ENCODE results near the gene KPNA1.
A peak's percentile ranks its signal among the peaks of the same experiment; 100 is the strongest.
"Not testable (repeated sequence)": the region's sequence is repeated elsewhere in the genome, so short reads cannot be mapped to it uniquely, and the experiment has no call there.

KPNA1 gene

DNA sequence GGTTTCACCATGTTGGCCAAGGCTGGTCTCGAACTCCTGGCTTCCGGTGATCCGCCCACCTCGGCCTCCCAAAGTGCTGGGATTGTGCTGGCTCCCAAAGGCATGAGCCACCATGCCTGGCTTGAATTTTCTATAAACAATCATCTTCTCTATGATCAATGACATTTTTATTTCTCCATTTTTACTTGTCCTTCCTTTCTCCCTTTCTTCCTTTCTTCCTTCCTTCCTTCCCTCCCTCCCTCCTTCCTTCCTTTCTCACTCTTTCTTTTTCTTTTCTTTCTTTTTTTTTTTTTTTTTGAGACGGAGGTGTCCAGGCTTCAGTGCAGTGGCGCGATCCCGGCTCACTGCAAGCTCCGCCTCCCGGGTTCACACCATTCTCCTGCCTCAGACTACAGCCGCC lies 8.6 kb upstream of the KPNA1 start:
- Histone ChIP-seq H3K9ac (ENCODE audit: low read depth in 1 of 2, low read length in 2 of 2) (no peak overlapping the region), H3K9me3 (ENCODE audit: control insufficient read depth in 1 of 2, low read length in 2 of 2) (no peaks in the 10 kb centered on the region), H3K27me3 (ENCODE audit: control insufficient read depth in 1 of 2, insufficient read depth in 2 of 2, low read length in 2 of 2) (no peaks in the 10 kb centered on the region), H3K4me1 (ENCODE audit: control insufficient read depth in 1 of 2, insufficient read depth in 2 of 2, low read length in 2 of 2) (no peaks in the 10 kb centered on the region), H3K4me3 (ENCODE audit: low read depth in 1 of 2, low read length in 2 of 2) (no peak overlapping the region), H3K27ac (ENCODE audit: low read depth, low read length) (no peak overlapping the region), H3K36me3 (ENCODE audit: control insufficient read depth in 1 of 2, insufficient read depth in 2 of 2, low read length in 2 of 2) (peaks cover 4 to 12% of the 10 kb centered on the region in 2 donors)

DNA sequence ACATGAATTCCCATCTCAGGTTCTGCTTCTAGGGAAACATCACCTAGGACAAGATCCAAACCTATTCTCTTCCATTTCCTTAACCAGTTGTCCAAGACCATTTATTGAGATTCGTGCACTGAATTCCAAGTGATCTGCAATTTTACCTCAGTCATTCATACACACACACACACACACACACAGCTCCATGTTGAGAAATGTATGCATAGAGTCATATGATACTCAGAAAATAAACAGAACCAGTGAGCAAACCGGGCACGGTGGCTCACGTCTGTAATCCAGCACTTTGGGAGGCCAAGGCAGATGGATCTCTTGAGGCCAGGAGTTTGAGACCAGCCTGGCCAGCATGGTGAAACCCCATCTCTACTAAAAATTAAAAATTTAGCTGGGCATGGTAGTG lies 6.1 kb upstream of the KPNA1 start:
- Histone ChIP-seq H3K4me3 (ENCODE audit: low read depth in 1 of 2, low read length in 2 of 2) (no peak overlapping the region), H3K9me3 (ENCODE audit: control insufficient read depth in 1 of 2, low read length in 2 of 2) (no peaks in the 10 kb centered on the region), H3K4me1 (ENCODE audit: control insufficient read depth in 1 of 2, insufficient read depth in 2 of 2, low read length in 2 of 2) (no peaks in the 10 kb centered on the region), H3K27ac (ENCODE audit: low read depth, low read length) (no peak overlapping the region), H3K27me3 (ENCODE audit: control insufficient read depth in 1 of 2, insufficient read depth in 2 of 2, low read length in 2 of 2) (no peaks in the 10 kb centered on the region), H3K9ac (ENCODE audit: low read depth in 1 of 2, low read length in 2 of 2) (no peak overlapping the region), H3K36me3 (ENCODE audit: control insufficient read depth in 1 of 2, insufficient read depth in 2 of 2, low read length in 2 of 2) (no peaks in the 10 kb centered on the region)

DNA sequence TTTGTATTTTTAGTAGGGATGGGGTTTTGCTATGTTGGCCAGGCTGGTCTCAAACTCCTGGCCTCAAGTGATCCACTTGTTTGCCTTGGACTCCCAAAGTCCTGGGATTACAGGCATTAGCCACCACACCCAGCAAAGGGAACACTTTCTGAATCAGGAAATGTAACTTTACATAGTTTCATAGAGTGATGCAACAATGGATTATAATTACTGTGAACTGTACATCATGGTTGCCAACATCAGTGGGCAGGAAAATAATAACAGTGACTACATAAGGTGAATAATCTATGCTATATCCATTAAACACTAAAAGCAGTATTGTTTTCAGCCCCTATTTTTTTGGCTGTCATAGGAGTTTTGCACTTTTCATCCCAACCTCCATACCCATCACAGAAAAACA lies 5.0 kb upstream of the KPNA1 start:
- Histone ChIP-seq H3K27ac (ENCODE audit: low read depth, low read length) (no peak overlapping the region), H3K36me3 (ENCODE audit: control insufficient read depth in 1 of 2, insufficient read depth in 2 of 2, low read length in 2 of 2) (no peaks in the 10 kb centered on the region), H3K9ac (ENCODE audit: low read depth in 1 of 2, low read length in 2 of 2) (no peak overlapping the region), H3K4me3 (ENCODE audit: low read depth in 1 of 2, low read length in 2 of 2) (no peak overlapping the region), H3K9me3 (ENCODE audit: control insufficient read depth in 1 of 2, low read length in 2 of 2) (no peaks in the 10 kb centered on the region), H3K27me3 (ENCODE audit: control insufficient read depth in 1 of 2, insufficient read depth in 2 of 2, low read length in 2 of 2) (no peaks in the 10 kb centered on the region), H3K4me1 (ENCODE audit: control insufficient read depth in 1 of 2, insufficient read depth in 2 of 2, low read length in 2 of 2) (peaks cover 0 to 4% of the 10 kb centered on the region in 2 donors)

DNA sequence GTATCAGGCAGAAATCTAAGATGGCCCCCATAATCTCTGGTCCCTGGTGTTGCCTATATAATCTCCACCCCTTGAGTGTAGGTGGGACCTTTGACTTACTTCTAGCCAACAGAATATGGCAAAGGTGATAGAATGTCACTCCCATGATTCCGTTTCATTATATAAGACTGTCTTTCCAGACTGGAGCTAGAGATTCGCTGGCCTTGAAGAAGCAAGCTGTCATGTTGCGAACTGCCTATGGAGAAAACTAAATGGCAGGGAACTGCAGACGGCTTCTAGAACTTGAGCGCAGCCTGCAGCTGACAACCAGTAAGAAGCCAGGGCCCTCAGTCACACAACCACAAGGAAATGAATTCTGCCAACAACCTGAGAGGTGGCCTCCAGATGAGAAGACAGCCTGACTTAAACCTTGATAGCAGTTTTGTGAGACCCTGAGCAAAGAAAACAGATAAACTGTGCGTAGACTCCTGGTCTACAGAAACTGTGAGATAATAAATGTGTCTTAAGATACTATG lies 2.2 kb upstream of the KPNA1 start:
- Histone ChIP-seq H3K27me3 (ENCODE audit: control insufficient read depth in 1 of 2, insufficient read depth in 2 of 2, low read length in 2 of 2) (no peaks in the 10 kb centered on the region), H3K4me3 (ENCODE audit: low read depth in 1 of 2, low read length in 2 of 2) (no peak overlapping the region), H3K9ac (ENCODE audit: low read depth in 1 of 2, low read length in 2 of 2) (no peak overlapping the region)

DNA sequence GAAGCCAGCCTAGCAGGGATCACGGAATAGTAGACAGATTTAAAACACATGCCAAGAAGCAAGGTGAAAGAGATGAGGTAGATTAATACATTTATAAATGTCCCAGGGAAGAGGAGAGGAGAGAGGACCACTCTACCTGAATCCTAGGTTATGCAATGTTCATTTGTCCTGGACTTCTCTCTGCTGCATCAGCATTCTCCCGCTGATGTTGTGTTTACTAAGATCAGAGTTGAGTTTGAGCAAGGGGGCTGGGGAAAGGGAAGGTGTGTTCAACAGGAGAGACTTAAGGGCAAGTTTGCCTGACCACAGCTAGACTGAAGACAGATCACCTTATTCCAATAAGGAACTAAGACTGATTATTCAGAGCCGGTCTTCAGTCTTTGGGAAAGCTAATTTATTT lies 1.1 kb upstream of the KPNA1 start:
- H3K4me3 ChIP-seq (ENCODE audit: low read depth in 1 of 2, low read length in 2 of 2) = no peak overlapping the region
- H3K9ac ChIP-seq (ENCODE audit: low read depth in 1 of 2, low read length in 2 of 2) = no peak overlapping the region
- no peaks in the 10 kb centered on the region for H3K36me3 ChIP-seq (ENCODE audit: control insufficient read depth in 1 of 2, insufficient read depth in 2 of 2, low read length in 2 of 2)
- H3K4me1 ChIP-seq (ENCODE audit: control insufficient read depth in 1 of 2, insufficient read depth in 2 of 2, low read length in 2 of 2) = peaks cover 14 to 20% of the 10 kb centered on the region in 2 donors
- H3K27me3 ChIP-seq (ENCODE audit: control insufficient read depth in 1 of 2, insufficient read depth in 2 of 2, low read length in 2 of 2) = no peaks in the 10 kb centered on the region
- H3K27ac ChIP-seq (ENCODE audit: low read depth, low read length) = no peak overlapping the region
- no peaks in the 10 kb centered on the region for H3K9me3 ChIP-seq (ENCODE audit: control insufficient read depth in 1 of 2, low read length in 2 of 2)

More for the DNA sequence above, 2.2 kb upstream of the KPNA1 start:
- H3K36me3 ChIP-seq (ENCODE audit: control insufficient read depth in 1 of 2, insufficient read depth in 2 of 2, low read length in 2 of 2) = no peaks in the 10 kb centered on the region
- peaks cover 10 to 14% of the 10 kb centered on the region in 2 donors for H3K4me1 ChIP-seq (ENCODE audit: control insufficient read depth in 1 of 2, insufficient read depth in 2 of 2, low read length in 2 of 2)
- no peaks in the 10 kb centered on the region for H3K9me3 ChIP-seq (ENCODE audit: control insufficient read depth in 1 of 2, low read length in 2 of 2)
- no peak overlapping the region for H3K27ac ChIP-seq (ENCODE audit: low read depth, low read length)

DNA sequence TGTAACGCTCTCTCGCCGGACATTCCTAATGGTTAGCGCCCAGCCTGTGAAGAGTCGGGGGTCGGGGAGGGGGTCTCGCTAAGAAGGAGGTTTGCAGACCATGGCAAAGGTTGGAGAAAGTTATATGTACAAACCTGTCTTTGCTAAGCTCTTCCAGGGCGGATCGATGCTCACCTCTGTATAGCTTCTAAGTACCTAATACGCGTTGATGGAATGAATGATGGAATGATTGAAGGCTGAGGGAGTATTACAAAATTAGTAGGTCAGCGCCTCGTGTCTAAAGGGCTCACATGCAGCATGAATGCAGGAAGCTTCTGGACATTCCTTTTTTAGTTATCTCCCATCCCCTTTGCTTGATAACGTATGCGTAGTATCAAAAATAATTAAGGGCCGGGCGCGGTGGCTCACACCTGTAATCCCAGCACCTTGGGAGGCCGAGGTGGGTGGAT lies 305 bp upstream of the KPNA1 start:
- H3K27me3 ChIP-seq (ENCODE audit: control insufficient read depth in 1 of 2, insufficient read depth in 2 of 2, low read length in 2 of 2) = no peaks in the 10 kb centered on the region
- H3K9me3 ChIP-seq (ENCODE audit: control insufficient read depth in 1 of 2, low read length in 2 of 2) = no peaks in the 10 kb centered on the region
- no peaks in the 10 kb centered on the region for H3K36me3 ChIP-seq (ENCODE audit: control insufficient read depth in 1 of 2, insufficient read depth in 2 of 2, low read length in 2 of 2)
- H3K4me1 ChIP-seq (ENCODE audit: control insufficient read depth in 1 of 2, insufficient read depth in 2 of 2, low read length in 2 of 2) = peaks cover 14 to 21% of the 10 kb centered on the region in 2 donors
- peak overlapping the region; percentile 67 to 68 for H3K9ac ChIP-seq (ENCODE audit: low read depth in 1 of 2, low read length in 2 of 2)
- H3K4me3 ChIP-seq (ENCODE audit: low read depth in 1 of 2, low read length in 2 of 2) = peak overlapping the region; percentile 80 to 82
- no peak overlapping the region for H3K27ac ChIP-seq (ENCODE audit: low read depth, low read length)

DNA sequence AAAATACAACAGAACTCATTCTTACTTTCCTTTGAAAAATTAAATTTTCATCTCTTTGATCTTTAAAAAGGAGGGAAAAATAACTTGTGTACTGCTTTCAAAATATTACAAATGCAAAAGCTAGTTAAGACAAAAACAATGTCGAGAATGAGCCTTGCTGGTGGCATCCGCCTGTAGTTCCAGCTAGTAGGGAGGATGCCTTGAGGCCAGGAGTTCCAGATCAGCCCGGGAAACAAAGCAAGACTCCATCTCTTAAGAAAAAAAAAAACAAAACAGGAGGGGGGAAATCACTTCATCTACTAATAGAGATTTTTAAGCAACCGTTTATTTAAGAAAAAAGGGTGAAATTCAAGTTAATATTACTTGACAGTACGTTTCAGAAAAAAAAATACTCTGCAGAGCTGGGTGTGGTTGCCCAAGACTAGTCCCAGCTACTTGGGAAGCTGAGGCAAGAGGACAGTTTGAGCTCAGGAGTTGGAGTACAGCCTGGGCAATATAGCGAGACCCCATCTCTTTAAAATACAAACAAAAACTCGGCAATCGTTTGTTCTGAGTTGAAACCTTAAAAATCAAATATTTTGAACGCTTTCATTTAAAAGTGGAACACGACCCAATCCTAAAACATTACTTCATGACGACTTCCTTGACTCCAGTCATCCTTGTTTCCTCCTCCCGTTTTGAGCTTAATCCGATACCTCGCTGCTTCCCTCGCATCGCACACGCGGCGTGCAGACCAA lies 1.2 kb downstream of the KPNA1 start:
- peaks cover 17 to 21% of the 10 kb centered on the region in 2 donors for H3K4me1 ChIP-seq (ENCODE audit: control insufficient read depth in 1 of 2, insufficient read depth in 2 of 2, low read length in 2 of 2)
- peak overlapping the region; percentile 56 to 68 for H3K9ac ChIP-seq (ENCODE audit: low read depth in 1 of 2, low read length in 2 of 2)
- peak overlapping the region; percentile 80 to 82 for H3K4me3 ChIP-seq (ENCODE audit: low read depth in 1 of 2, low read length in 2 of 2)
- peak overlapping the region; percentile 97 for H3K27ac ChIP-seq (ENCODE audit: low read depth, low read length)
- H3K9me3 ChIP-seq (ENCODE audit: control insufficient read depth in 1 of 2, low read length in 2 of 2) = no peaks in the 10 kb centered on the region
- H3K36me3 ChIP-seq (ENCODE audit: control insufficient read depth in 1 of 2, insufficient read depth in 2 of 2, low read length in 2 of 2) = no peaks in the 10 kb centered on the region
- no peaks in the 10 kb centered on the region for H3K27me3 ChIP-seq (ENCODE audit: control insufficient read depth in 1 of 2, insufficient read depth in 2 of 2, low read length in 2 of 2)

DNA sequence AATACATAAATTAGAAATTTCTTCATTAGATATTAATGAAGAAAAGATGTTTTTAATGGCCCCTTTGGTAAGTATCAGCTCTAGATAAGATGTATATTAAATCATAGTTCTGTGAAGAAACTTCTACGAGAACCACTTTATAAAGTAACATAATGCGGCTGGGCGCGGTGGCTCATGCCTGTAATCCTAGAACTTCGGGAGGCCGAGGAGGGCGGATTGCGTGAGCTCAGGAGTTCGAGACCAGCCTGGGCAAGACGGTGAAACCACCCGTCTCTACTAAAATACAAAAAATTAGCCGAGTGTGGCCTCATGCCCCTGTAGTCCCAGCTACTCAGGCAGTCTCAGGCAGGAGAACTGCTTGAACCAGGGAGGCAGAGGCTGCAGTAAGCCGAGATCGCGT lies 2.5 kb downstream of the KPNA1 start:
- Histone ChIP-seq H3K4me3 (ENCODE audit: low read depth in 1 of 2, low read length in 2 of 2) (no peak overlapping the region), H3K27me3 (ENCODE audit: control insufficient read depth in 1 of 2, insufficient read depth in 2 of 2, low read length in 2 of 2) (no peaks in the 10 kb centered on the region), H3K9me3 (ENCODE audit: control insufficient read depth in 1 of 2, low read length in 2 of 2) (no peaks in the 10 kb centered on the region), H3K9ac (ENCODE audit: low read depth in 1 of 2, low read length in 2 of 2) (no peak overlapping the region), H3K27ac (ENCODE audit: low read depth, low read length) (no peak overlapping the region), H3K4me1 (ENCODE audit: control insufficient read depth in 1 of 2, insufficient read depth in 2 of 2, low read length in 2 of 2) (peaks cover 17 to 21% of the 10 kb centered on the region in 2 donors), H3K36me3 (ENCODE audit: control insufficient read depth in 1 of 2, insufficient read depth in 2 of 2, low read length in 2 of 2) (no peaks in the 10 kb centered on the region)

DNA sequence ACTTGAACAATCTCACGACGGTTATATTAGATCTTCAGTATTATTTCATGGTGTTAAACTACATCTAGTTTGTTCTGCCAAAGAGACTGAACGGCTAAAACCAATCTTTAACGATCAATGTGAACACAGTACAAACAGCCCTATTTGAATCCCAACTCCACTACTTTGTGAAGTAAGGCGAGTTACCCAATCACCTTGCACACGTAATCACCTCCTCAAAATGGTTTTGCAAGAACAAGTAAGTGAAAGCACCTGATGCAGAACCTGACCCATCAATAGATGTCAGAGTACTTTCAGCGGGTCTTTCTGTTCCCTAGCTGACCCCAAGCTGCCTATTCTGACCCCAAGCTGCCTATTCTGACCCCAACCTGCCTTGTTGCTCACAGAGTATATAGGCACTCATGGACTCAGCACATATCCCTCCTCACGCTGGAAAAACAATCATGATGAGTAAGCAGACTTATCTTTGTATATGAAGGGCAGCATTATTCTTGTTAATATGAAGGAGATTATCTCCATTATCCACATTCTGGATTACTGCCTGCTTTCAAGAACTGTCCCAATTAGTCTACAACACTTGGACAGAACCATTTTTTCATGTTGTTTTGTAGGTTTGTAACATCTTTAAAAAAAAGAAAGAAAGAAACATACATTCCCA lies 3.7 kb downstream of the KPNA1 start:
- Histone ChIP-seq H3K4me1 (ENCODE audit: control insufficient read depth in 1 of 2, insufficient read depth in 2 of 2, low read length in 2 of 2) (peaks cover 17 to 21% of the 10 kb centered on the region in 2 donors), H3K27me3 (ENCODE audit: control insufficient read depth in 1 of 2, insufficient read depth in 2 of 2, low read length in 2 of 2) (no peaks in the 10 kb centered on the region), H3K27ac (ENCODE audit: low read depth, low read length) (no peak overlapping the region), H3K9me3 (ENCODE audit: control insufficient read depth in 1 of 2, low read length in 2 of 2) (no peaks in the 10 kb centered on the region), H3K36me3 (ENCODE audit: control insufficient read depth in 1 of 2, insufficient read depth in 2 of 2, low read length in 2 of 2) (no peaks in the 10 kb centered on the region), H3K4me3 (ENCODE audit: low read depth in 1 of 2, low read length in 2 of 2) (no peak overlapping the region), H3K9ac (ENCODE audit: low read depth in 1 of 2, low read length in 2 of 2) (no peak overlapping the region)

DNA sequence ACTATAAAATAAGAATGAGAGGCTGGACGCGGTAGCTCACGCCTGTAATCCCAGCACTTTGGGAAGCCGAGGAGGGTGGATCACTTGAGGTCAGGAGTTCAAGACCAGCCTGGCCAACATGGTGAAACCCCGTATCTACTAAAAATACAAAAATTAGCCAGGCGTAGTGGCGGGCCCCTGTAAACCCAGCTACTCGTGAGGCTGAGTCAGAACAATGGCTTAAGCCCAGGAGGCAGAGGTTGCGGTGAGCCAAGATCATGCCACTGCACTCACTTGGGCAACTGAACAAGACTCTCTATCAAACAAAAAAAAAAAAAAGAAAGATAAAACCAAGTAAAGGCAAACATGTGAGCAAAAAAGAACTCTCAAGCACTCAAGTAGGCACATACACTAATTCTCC lies 5.8 kb downstream of the KPNA1 start:
- not testable (repeated sequence) for H3K36me3 ChIP-seq (ENCODE audit: control insufficient read depth in 1 of 2, insufficient read depth in 2 of 2, low read length in 2 of 2); H3K4me3 ChIP-seq (ENCODE audit: low read depth in 1 of 2, low read length in 2 of 2); H3K9ac ChIP-seq (ENCODE audit: low read depth in 1 of 2, low read length in 2 of 2); H3K27me3 ChIP-seq (ENCODE audit: control insufficient read depth in 1 of 2, insufficient read depth in 2 of 2, low read length in 2 of 2); H3K27ac ChIP-seq (ENCODE audit: low read depth, low read length); H3K9me3 ChIP-seq (ENCODE audit: control insufficient read depth in 1 of 2, low read length in 2 of 2)
- H3K4me1 ChIP-seq (ENCODE audit: control insufficient read depth in 1 of 2, insufficient read depth in 2 of 2, low read length in 2 of 2) = peaks cover 14 to 21% of the 10 kb centered on the region in 2 donors

Measured in duodenal mucosa (tissue), 2 donors.